Hematopoietic multipotent progenitor cell treated with erythropoietin and hydrocortisone succinate and interleukin-3 and kit ligand, for 8 days (in vitro differentiated cells): ENCODE data around the gene ARFIP2.

Experiments
- DNase-seq: peaks from one replicate; pipeline ENCODE4 v3.0.0-alpha.2; 2015

Gene ARFIP2

DNA sequence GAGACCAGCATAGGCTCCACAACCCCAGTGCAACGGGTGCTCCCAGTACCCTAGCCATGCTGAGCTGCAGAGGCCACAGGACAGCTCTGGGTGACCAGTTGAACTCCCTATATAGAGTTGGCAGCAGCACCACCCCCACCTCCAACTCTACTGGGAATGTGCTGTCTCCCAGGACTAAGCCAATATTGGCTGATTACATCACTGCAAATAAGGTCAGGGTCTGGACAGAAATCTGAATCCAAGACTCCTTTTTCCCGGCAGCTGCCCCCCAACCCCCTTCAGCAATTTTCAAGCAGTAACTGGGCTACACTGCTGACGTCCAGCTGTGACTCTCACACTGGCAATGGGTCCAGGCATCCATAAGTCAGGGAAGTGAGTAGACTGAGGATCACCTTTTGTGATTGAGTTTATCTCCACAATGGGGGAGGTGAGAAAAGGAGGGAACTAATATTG is 40.2 kb downstream of the ARFIP2 start, which contains the start of gene HPX:
HPX (minus strand) TSS at position 82 of the 453 bp plus-strand sequence; CDS start at position 58, 24 bp downstream.
- no peak for DNase-seq

DNA sequence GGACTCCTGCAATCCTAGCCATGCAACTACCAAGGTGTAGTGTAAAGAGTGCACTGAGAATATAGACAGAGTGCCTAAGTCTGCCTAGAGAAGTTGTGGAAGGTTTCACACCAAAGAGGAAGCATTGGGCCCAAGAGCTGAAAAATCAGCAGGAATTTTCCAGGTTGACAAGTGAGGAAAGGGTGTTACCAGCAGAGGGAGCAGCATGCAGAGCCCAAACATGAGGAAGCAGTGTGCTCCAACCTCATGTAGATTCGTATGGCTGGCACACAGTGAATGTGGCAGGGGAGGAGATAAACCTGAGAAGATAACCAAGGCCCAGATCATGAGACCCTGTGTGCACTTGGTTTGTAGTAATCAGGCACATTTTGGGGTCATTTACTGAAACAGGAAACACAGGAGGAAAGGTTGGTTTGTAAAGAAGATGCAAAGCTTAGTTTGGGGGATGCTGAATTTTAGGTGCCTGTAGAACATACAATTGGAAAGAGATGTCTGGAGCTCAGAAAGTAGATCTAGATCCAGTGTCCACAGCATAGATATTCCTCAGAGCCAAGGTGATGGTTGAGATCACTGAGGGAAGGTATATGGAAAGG is 42.1 kb downstream of the ARFIP2 start:
- DNase-seq, result peak; percentile 81

DNA sequence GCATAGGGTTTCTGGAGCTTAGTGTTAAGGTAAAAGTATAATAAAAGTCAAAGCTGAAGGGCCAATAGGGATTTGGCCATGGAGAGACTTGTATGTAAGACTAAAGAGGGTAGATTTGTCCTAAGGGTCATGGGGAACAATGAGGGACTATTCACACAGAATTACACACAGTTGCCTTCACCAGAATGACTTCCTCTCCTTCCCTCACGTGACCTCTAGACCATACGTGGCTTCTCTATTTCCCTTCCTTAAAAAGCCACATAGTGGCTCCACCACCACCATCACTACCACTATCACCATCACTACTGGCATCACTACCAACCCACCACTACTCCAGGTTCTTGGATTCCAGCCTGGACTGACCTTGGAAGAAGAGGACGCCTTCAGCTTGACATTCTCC is 43.1 kb downstream of the ARFIP2 start:
- no peak for DNase-seq

DNA sequence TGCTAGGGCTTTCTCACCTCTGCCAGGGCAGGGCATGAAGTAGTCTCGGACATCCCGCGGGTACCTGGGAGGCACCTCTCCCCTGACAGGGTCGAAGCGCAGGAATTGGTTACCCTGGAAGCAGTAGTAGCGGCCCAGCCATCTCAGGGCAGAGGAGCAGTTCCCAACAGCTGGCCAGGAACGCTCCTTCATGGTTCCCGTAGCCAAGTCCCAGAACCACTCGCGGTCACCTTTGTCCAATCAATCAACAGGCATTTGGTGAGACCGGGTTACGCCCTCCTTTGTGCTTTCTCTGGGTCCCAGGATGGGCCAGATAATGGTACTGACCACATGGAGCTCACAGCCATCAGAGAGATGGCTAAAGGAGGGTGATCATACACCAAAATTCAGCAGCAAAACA is 43.7 kb downstream of the ARFIP2 start:
- DNase-seq, result no peak

DNA sequence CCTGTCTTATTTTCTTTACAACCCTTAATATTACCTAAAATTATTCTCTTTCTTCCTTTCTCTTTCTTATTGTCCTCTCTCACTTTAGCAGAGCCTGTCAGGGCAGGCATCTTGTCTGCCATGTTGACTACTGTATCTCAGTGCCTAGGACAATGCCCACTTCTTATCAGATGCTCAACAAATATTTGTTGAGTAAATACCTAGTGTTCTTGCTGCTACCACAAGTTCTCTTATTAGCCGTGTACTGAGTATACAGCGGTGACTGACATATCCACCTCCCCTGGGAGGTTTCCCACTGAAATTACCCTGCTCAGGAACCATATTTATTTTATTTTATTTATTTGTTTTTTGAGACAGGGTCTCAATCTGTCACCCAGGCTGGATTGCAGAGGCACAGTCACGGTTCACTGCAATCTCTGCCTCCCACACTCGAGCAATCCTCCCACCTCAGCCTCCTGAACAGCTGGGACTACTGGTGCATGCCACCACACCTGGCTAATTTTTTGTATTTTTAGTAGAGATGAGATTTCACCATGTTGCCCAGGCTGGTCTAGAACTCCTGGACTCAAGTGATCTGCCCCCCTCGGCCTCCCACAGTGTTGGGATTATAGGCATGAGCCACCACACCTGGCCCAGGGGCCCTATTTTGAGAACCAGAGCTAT is 47.0 kb downstream of the ARFIP2 start:
- no peak for DNase-seq

DNA sequence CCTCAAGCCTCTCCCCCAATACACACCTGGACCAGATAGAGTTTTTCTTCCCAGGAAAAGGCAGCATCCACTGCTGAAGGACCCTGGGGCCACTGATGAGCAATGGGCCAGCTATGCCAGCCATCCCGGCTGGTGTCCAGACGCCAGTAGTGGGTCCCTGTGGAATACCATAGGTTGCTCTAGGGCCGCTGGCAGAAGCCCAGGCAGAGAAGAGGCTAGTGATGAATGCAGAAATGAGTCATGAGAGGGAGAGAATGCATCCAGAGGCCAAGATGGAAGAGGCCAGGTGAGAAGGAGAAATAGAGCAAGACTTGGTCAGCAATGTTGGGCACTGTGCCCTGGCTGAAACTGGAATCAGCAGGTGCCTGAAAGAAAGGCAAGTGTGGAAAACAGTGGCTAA is 49.3 kb downstream of the ARFIP2 start:
- DNase-seq, result no peak

DNA sequence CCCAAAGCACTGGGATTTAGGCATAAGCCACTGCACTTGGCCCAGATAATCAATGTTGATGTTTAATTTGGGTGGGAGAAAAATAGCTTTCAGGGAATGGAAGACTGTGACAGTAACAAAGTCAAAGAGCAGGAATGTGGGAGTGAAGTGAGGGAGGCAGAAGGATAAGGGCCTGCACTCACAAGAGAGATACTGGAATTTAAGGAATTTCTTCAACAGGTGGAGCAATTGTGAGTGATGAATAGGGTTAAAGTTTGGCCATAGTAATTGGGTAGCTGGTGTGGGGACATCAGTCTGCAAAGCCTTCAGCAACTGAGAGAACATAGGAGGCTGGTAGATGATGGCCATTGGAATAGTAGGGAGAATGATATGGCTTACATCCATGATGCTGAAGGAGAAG is 53.6 kb downstream of the ARFIP2 start:
- DNase-seq, result no peak
